ENCODE measurements around the gene NDUFB2.

Gene NDUFB2

GRCh38 chr7:140746751-140747150 is 50.2 kb downstream of the NDUFB2 start:
- DNase-seq = no peak

GRCh38 chr7:140752533-140752932 is 56.0 kb downstream of the NDUFB2 start:
- DNase-seq = no peak

- no peak for DNase-seq
These were observed 58.0 kb downstream of the NDUFB2 start for GRCh38 chr7:140754506-140754905.
